Testis (tissue), 3 donors: ENCODE data around the gene OR6B2. TPM values are rescaled to one million over a fixed set of nuclear protein-coding genes. Genes with fewer than 3 reads are reported as not detected.

ENCODE experiments used
- DNase-seq: peaks from one replicate; pipeline ENCODE4 v3.0.0-alpha.2; 2019
- H3K27ac ChIP-seq, 2 donors: fragments of 200-600 bp; sonication (generic); one replicate each; pipeline ENCODE4 v1.5.1; 2019
- H3K27me3 ChIP-seq: fragments of 200-600 bp; sonication (generic); one replicate; pipeline ENCODE4 v1.5.1; 2019
- H3K36me3 ChIP-seq: fragments of 200-600 bp; sonication (generic); one replicate; pipeline ENCODE4 v1.5.1; 2017; ENCODE audit warnings: low read depth; ENCODE audit errors: missing control alignments
- H3K4me1 ChIP-seq: fragments of 200-600 bp; sonication (generic); one replicate; pipeline ENCODE4 v1.5.1; 2019
- H3K4me3 ChIP-seq, 2 donors: fragments of 200-600 bp; sonication (generic); one replicate each; pipeline ENCODE4 v1.5.1; 2017 to 2019
- H3K9me3 ChIP-seq: fragments of 200-600 bp; sonication (generic); one replicate; pipeline ENCODE4 v1.5.1; 2017
- CTCF ChIP-seq, 3 experiments: fragments of 450-650 bp in 2 of 3; fragments of 200-600 bp in 1 of 3; sonication (generic) in 1 of 3; IDR thresholded peaks; one replicate each; pipeline ENCODE4 v1.5.1; 2016 to 2019; ENCODE audit warnings: antibody characterized with exemption in 3 of 3, mild to moderate bottlenecking in 2 of 3, moderate library complexity in 1 of 3
- POLR2A ChIP-seq: fragments of 450-650 bp; IDR thresholded peaks from one replicate; pipeline ENCODE4 v1.6.1; 2017; ENCODE audit warnings: antibody characterized with exemption, mild to moderate bottlenecking, moderate library complexity
- WGBS, 2 donors: methylation state at CpG; one replicate each; pipeline ENCODE4 v1.1.5; 2018; 5-methylcytosine and 5-hydroxymethylcytosine counted together
- intact Hi-C: fragments of 100-400 bp; cut with DNase I; formaldehyde crosslinking; loops from one replicate; pipeline ENCODE4 v1.15.1; 2023; ENCODE audit warnings: low total_unique reads
- polyA plus RNA-seq: library from polyadenylated mRNA; stranded (reverse); fragments of 350-450 nt; fragmentation: Illumina TruSeq; extraction: RNeasy Lipid Tissue Mini Kit (QIAGEN cat#74804); gene quantifications from one replicate; pipeline ENCODE4 v1.2.3, GENCODE V29; 2014; ENCODE audit warnings: low read depth, low replicate concordance; ENCODE audit not compliant: insufficient read depth
- total RNA-seq, 2 donors: library from RNA; depleted of rRNA; stranded (reverse); fragments of >200 nt; gene quantifications; one replicate each; pipeline ENCODE4 v1.2.3, GENCODE V29; 2016

OR6B2 gene
- total and polyA plus RNA-seq, 3 donors from 2014 or later, result not detected

- intact Hi-C loops, result no loop called here
- no peak for DNase-seq
- Histone ChIP-seq H3K27ac (no peak overlapping the region), H3K27me3 (no peaks in the 10 kb centered on the region), H3K9me3 (no peaks in the 10 kb centered on the region), H3K4me3 (no peak overlapping the region), H3K36me3 (no peaks in the 10 kb centered on the region), H3K4me1 (no peaks in the 10 kb centered on the region)
- WGBS, 2 donors, result 79 to 92% methylated on average over 20 to 21 of the region's 21 CpGs
- TF ChIP-seq CTCF (IDR thresholded peaks at IDR 0.05), result no peak
- TF ChIP-seq POLR2A, result no peak
These were observed 13.2 kb upstream of the OR6B2 start for GRCh38 chr2:240043279-240043989.

- Histone ChIP-seq H3K9me3 (no peaks in the 10 kb centered on the region), H3K4me1 (no peaks in the 10 kb centered on the region), H3K27me3 (no peaks in the 10 kb centered on the region), H3K4me3 (no peak overlapping the region), H3K27ac (no peak overlapping the region), H3K36me3 (no peaks in the 10 kb centered on the region)
- DNase-seq, result no peak
- WGBS, 2 donors, result 89 to 90% methylated on average over 11 of the region's 11 CpGs
- intact Hi-C loops, result no loop called here
- TF ChIP-seq CTCF (IDR thresholded peaks at IDR 0.05) (no peak), POLR2A (no peak)
These were observed 12.5 kb upstream of the OR6B2 start for GRCh38 chr2:240042740-240043139.

GRCh38 chr2:240041363-240041762 lies 11.1 kb upstream of the OR6B2 start:
- H3K9me3 ChIP-seq, result no peaks in the 10 kb centered on the region
- TF ChIP-seq POLR2A (no peak), CTCF (IDR thresholded peaks at IDR 0.05) (no peak)
- no peak overlapping the region for H3K27ac ChIP-seq
- H3K4me3 ChIP-seq, result no peak overlapping the region
- no peak for DNase-seq
- H3K36me3 ChIP-seq, result no peaks in the 10 kb centered on the region
- H3K4me1 ChIP-seq, result no peaks in the 10 kb centered on the region
- WGBS, 2 donors, result 72 to 94% methylated on average over 6 of the region's 6 CpGs
- intact Hi-C loops, result no loop called here
- H3K27me3 ChIP-seq, result no peaks in the 10 kb centered on the region

- H3K4me1 ChIP-seq, result no peaks in the 10 kb centered on the region
- intact Hi-C loops, result no loop called here
These were observed 7.1 kb upstream of the OR6B2 start for GRCh38 chr2:240037358-240037757.

More at GRCh38 chr2:240037358-240037757, 7.1 kb upstream of the OR6B2 start:
- Histone ChIP-seq H3K27me3 (no peaks in the 10 kb centered on the region), H3K36me3 (no peaks in the 10 kb centered on the region), H3K9me3 (no peaks in the 10 kb centered on the region), H3K4me3 (no peak overlapping the region), H3K27ac (no peak overlapping the region)
- DNase-seq, result no peak
- TF ChIP-seq POLR2A, result no peak
- TF ChIP-seq CTCF (IDR thresholded peaks at IDR 0.05), result no peak
